Stimulated activated CD4-positive, alpha-beta T cell treated with anti-CD3 and anti-CD28 coated beads, TNF-alpha, amount 100 ng/mL, for 4 hours (primary cell): ENCODE results near the gene ZNF513.
"Not testable (repeated sequence)": the region's sequence is repeated elsewhere in the genome, so short reads cannot be mapped to it uniquely, and the experiment has no call there.

ENCODE experiments used
- DNase-seq, 3 experiments: peaks; one replicate each; pipeline ENCODE4 v3.0.0-alpha.2; 2020; ENCODE audit warnings: low read depth in 3 of 3

Gene ZNF513

GRCh38 chr2:27380626-27381545 lies at the start of gene ZNF513:
Gene ZNF513, minus strand, starts transcription at chr2:27380734. Its CDS starts 208 bp downstream, at chr2:27380526.
- peak; percentile 71 to 77 (median 75) for DNase-seq

GRCh38 chr2:27428978-27429541 lies 48.5 kb upstream of the ZNF513 start:
- DNase-seq = peak; percentile 35 to 53 (median 42)

GRCh38 chr2:27428213-27428977 lies 47.9 kb upstream of the ZNF513 start, which contains the start of gene NRBP1:
Gene NRBP1, plus strand, starts transcription at chr2:27428631. Its CDS starts 4,643 bp downstream, at chr2:27433274.
- DNase-seq = peak; percentile 83 to 87 (median 83)

GRCh38 chr2:27427863-27428212 lies 47.3 kb upstream of the ZNF513 start:
- no peak for DNase-seq

GRCh38 chr2:27425039-27425438 lies 44.5 kb upstream of the ZNF513 start:
- not testable (repeated sequence) for DNase-seq

- DNase-seq = no peak
Measured at GRCh38 chr2:27422958-27423357, 42.4 kb upstream of the ZNF513 start.

GRCh38 chr2:27421660-27422250 lies 41.2 kb upstream of the ZNF513 start:
- no peak for DNase-seq

GRCh38 chr2:27420996-27421395 lies 40.5 kb upstream of the ZNF513 start:
- no peak for DNase-seq

- no peak for DNase-seq
Measured at GRCh38 chr2:27416151-27416550, 35.6 kb upstream of the ZNF513 start.

- DNase-seq = no peak
Measured at GRCh38 chr2:27412419-27413152, 32.1 kb upstream of the ZNF513 start.

- peak; percentile 94 to 96 (median 94) for DNase-seq
Measured at GRCh38 chr2:27409321-27410073, 29.0 kb upstream of the ZNF513 start, which contains the start of gene PPM1G. Gene PPM1G, minus strand, starts transcription at chr2:27409591. Its CDS starts 169 bp downstream, at chr2:27409422.

- DNase-seq = peak in 1 of 3 experiments; percentile 8
Measured at GRCh38 chr2:27408601-27409320, 28.2 kb upstream of the ZNF513 start.

GRCh38 chr2:27407798-27408491 lies 27.4 kb upstream of the ZNF513 start:
- no peak for DNase-seq

- no peak for DNase-seq
Measured at GRCh38 chr2:27400348-27401135, 20.0 kb upstream of the ZNF513 start.

- DNase-seq = no peak
Measured at GRCh38 chr2:27398962-27399361, 18.4 kb upstream of the ZNF513 start.

- DNase-seq = no peak
Measured at GRCh38 chr2:27393225-27393624, 12.7 kb upstream of the ZNF513 start.

GRCh38 chr2:27390822-27391679 lies 10.5 kb upstream of the ZNF513 start:
- DNase-seq = no peak
